Pancreas (tissue), 10 donors: ENCODE data around the gene CTIF. TPM values are rescaled to one million over a fixed set of nuclear protein-coding genes. Genes with fewer than 3 reads are reported as not detected.

Experiments
- ATAC-seq, 4 donors: fragments of 200-7000 bp; cut with Tn5 transposase; one replicate each; pipeline versions ENCODE4 v1.8.0 to v1.9.1; 2020; ENCODE audit warnings: mild to moderate bottlenecking in 4 of 4, moderate library complexity in 4 of 4
- DNase-seq, 6 donors: peaks; one replicate each; pipeline ENCODE4 v3.0.0-alpha.2; 2020
- FAIRE-seq: peaks from 2 replicates; lab custom pipeline; 2012; peaks lifted over from hg19 to GRCh38; lab: Jason Lieb, UNC
- H3K27ac ChIP-seq, 4 donors: fragments of 200-600 bp; sonication (generic); 1 replicate in 3 of 4; 2 replicates in 1 of 4; pipeline versions ENCODE4 v1.5.0 to v1.8.0; 2020
- H3K27me3 ChIP-seq, 4 donors: fragments of 200-600 bp; one replicate each; pipeline ENCODE4 v1.8.0; 2021
- H3K36me3 ChIP-seq, 3 donors: fragments of 200-600 bp; sonication (generic) in 1 of 3; one replicate each; pipeline versions ENCODE4 v1.5.0 to v1.8.0; 2020 to 2021
- H3K4me1 ChIP-seq, 3 donors: fragments of 200-600 bp; one replicate each; pipeline ENCODE4 v1.8.0; 2021
- H3K4me3 ChIP-seq, 4 donors: fragments of 200-600 bp; sonication (generic) in 2 of 4; one replicate each; pipeline versions ENCODE4 v1.5.0 to v1.8.0; 2020 to 2021
- H3K9me3 ChIP-seq, 4 donors: fragments of 200-600 bp; one replicate each; pipeline ENCODE4 v1.8.0; 2021
- CTCF ChIP-seq, 4 donors: fragments of 200-600 bp; sonication (generic) in 3 of 4; IDR thresholded peaks; one replicate each; pipeline versions ENCODE4 v1.5.0 to v1.8.0; 2021; ENCODE audit warnings: antibody characterized with exemption in 4 of 4
- WGBS, 2 donors: extraction: QIAGEN DNeasy Blood & Tissue Kit; methylation state at CpG; one replicate each; pipeline ENCODE4 v1.1.7; 2013; 5-methylcytosine and 5-hydroxymethylcytosine counted together
- intact Hi-C, 3 donors: fragments of 100-400 bp; cut with DNase I; formaldehyde crosslinking; loops; one replicate each; pipeline versions ENCODE4 v1.11.1 to v1.14.2; 2022
- polyA plus RNA-seq, 2 donors: library from polyadenylated mRNA; stranded (reverse); fragments of 200-250 nt; gene quantifications; one replicate each; pipeline ENCODE4 v1.2.3, GENCODE V29; 2013
- total RNA-seq, 6 donors: library from RNA; stranded (reverse); fragmentation: NEBNext Ultra II Directional in 4 of 6; extraction: Animal tissue kit (Norgen Biotek cat#: 25700) in 4 of 6; gene quantifications; one replicate each; pipeline versions ENCODE4 v1.2.1 to v1.2.4, GENCODE V29; 2021 to 2023
- donor health status: healthy with polysubstance abuse.
- donor health status: DM: no; HTN: no; CAD: no; lungs with moderate emphysema.
- donor health status: DM: no; HTN: no; CAD: no.
- donor health status: control.
- donor health status: control.
- donor health status: Bipolar disorder and iron deficiency.
- donor health status: DM: yes; HTN: yes; CAD: no.
- donor health status: DM: no; HTN: no; CAD: no.
- donor health status: DM: no; HTN: no; CAD: no.
- donor health status: DM: yes; HTN: yes; CAD: no.

CTIF gene
- total and polyA plus RNA-seq, 8 donors: 15.1 to 27.4 (median 16.7) TPM

- FAIRE-seq (no peak), DNase-seq (peak in 1 of 6 donors; percentile 31), ATAC-seq (no peak)
- H3K27ac ChIP-seq: no peak overlapping the region
- H3K36me3 ChIP-seq: no peaks in the 10 kb centered on the region
- no peak for TF ChIP-seq CTCF (IDR thresholded peaks at IDR 0.05)
- H3K4me3 ChIP-seq: no peak overlapping the region
- no peaks in the 10 kb centered on the region for H3K4me1 ChIP-seq
- H3K9me3 ChIP-seq: no peaks in the 10 kb centered on the region
- WGBS, 2 donors: 96 to 97% methylated on average over 4 of the region's 4 CpGs
- no peaks in the 10 kb centered on the region for H3K27me3 ChIP-seq
- intact Hi-C loops: no loop called here
Observed at GRCh38 chr18:48792611-48793380, 254.0 kb downstream of the CTIF start.

DNA sequence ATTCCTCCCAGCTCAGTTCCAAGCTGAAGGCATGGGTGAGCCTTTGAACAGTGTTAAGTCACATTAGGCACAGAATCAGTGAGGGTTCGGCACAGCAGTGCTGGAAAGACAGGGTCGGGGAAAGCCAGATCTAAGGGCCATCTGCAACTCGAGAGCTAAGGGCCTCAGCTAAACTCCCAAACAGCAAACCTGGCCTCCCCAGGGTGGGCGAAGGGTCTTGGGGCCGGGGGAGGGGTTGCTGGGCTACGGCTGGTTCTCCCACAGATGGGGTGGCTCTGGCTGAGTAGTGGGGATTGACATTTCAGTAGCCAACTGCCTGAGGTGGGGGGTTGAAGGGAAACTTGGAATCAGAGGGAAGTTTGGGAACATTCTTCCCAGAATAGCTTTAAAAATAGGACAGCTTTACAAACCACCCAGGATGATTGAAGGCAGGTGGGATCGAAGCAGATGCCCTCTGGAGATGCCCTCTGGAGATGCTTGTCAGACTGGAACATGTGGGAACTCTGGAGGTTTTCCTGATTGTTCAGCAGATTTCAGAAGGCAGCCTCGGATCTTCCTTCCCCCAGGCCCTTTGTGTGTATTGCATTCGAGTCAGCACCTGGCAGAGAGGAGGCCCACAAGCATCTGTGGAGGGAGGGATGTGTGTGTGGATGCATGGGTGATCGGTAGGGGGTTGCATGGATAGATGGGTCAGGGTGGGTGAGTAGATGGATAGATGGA is 255.6 kb downstream of the CTIF start:
- 89 to 96% methylated on average over 10 of the region's 10 CpGs for WGBS, 2 donors
- Histone ChIP-seq H3K36me3 (no peaks in the 10 kb centered on the region), H3K27ac (no peak overlapping the region), H3K9me3 (no peaks in the 10 kb centered on the region), H3K4me3 (no peak overlapping the region), H3K27me3 (no peaks in the 10 kb centered on the region), H3K4me1 (no peaks in the 10 kb centered on the region)
- no peak for TF ChIP-seq CTCF (IDR thresholded peaks at IDR 0.05)
- FAIRE-seq (no peak), DNase-seq (peak in 1 of 6 donors; percentile 14), ATAC-seq (no peak)
- intact Hi-C loops: no loop called here

- intact Hi-C loops: no loop called here
- DNase-seq (peak in 1 of 6 donors; percentile 3), ATAC-seq (no peak), FAIRE-seq (no peak)
- 93 to 98% methylated on average over 4 of the region's 4 CpGs for WGBS, 2 donors
- H3K27ac ChIP-seq: no peak overlapping the region
- no peaks in the 10 kb centered on the region for H3K36me3 ChIP-seq
- H3K27me3 ChIP-seq: no peaks in the 10 kb centered on the region
- no peak for TF ChIP-seq CTCF (IDR thresholded peaks at IDR 0.05)
- no peaks in the 10 kb centered on the region for H3K4me1 ChIP-seq
- H3K9me3 ChIP-seq: no peaks in the 10 kb centered on the region
- no peak overlapping the region for H3K4me3 ChIP-seq
Observed at GRCh38 chr18:48795696-48796095, 256.9 kb downstream of the CTIF start.

DNA sequence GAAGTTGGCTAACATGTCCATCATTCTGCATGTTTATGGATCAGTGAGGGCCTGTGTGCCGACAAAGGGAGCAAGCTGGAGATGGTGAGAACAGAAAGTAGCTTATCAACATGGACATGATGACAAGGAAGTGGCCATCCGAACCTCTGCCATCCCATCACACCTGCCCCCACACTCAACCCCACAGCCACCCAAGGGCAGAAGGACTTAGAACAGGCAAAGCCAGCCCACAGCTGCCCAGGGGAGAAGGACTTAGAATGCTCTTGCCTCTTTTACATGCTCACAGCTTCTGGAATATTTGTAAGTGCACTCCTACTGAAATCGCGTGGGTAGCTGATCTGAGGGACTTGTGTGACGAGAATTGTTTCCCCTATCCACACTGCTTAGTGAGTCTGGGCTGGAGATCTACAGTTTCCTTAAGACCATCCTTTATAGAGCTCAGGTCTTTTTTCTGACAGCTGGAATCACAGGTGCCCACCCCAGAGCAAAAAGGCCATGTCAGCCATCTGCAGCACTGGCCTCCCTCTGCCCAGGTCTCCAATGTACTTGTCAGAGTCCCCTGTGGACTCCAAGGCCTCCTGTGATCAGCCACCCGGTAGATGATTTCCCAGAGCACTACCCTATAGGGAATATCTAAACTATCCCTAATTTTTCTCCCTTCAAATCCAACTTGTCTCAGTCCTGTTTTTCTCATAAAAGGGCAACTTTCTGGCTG is 257.8 kb downstream of the CTIF start:
- ATAC-seq (no peak), DNase-seq (peak in 1 of 6 donors; percentile 21)

More for the DNA sequence above, 257.8 kb downstream of the CTIF start:
- WGBS, 2 donors: 93 to 96% methylated on average over 6 of the region's 6 CpGs
- intact Hi-C loops: no loop called here
- FAIRE-seq: no peak
- no peak overlapping the region for H3K4me3 ChIP-seq
- H3K27ac ChIP-seq: no peak overlapping the region
- H3K27me3 ChIP-seq: no peaks in the 10 kb centered on the region
- H3K4me1 ChIP-seq: peaks cover 0 to 5% (median 5%) of the 10 kb centered on the region in 3 donors
- TF ChIP-seq CTCF (IDR thresholded peaks at IDR 0.05): no peak
- no peaks in the 10 kb centered on the region for H3K36me3 ChIP-seq
- no peaks in the 10 kb centered on the region for H3K9me3 ChIP-seq
